HG02938 (cell line): Measurements from ENCODE around the gene DPP3.

Experiments used
- ATAC-seq: cut with Tn5 transposase; IDR thresholded peaks from one replicate; pipeline ENCODE4 v1.9.1; 2021; ENCODE audit warnings: mild to moderate bottlenecking, moderate library complexity; ENCODE audit not compliant: unreplicated experiment

DPP3 gene

DNA sequence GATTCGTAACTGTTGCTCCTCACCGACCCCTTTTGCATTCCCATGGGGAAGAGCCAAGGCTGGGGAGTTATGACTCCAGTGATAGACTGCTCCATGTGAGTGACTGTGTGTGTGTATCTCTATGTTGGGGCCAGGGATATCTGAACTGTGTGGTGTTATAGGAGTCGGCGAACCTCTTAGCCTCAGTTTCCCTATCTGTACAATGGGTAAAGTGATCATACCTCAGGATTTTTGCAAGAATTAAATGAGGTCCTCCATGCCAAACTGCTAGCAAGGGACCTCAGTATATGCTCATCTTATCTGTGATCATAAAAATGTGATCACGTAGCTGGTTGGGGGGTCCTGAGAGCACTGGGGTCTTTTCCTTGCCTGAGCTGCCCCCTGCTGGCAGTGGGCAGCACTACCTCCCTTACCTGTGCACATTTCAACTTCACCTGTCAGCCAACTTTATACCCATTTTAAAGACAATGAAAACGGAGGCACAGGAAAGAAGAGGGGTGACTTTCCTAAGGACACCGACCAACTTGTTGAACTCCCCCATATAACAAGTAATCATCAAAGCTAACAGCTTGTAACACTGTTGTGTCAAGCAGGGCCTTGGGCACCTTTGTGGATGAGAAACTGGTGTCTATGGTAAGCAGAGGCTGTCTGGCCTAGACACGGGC, 1.4 kb upstream of the DPP3 start:
- ATAC-seq: no peak

DNA sequence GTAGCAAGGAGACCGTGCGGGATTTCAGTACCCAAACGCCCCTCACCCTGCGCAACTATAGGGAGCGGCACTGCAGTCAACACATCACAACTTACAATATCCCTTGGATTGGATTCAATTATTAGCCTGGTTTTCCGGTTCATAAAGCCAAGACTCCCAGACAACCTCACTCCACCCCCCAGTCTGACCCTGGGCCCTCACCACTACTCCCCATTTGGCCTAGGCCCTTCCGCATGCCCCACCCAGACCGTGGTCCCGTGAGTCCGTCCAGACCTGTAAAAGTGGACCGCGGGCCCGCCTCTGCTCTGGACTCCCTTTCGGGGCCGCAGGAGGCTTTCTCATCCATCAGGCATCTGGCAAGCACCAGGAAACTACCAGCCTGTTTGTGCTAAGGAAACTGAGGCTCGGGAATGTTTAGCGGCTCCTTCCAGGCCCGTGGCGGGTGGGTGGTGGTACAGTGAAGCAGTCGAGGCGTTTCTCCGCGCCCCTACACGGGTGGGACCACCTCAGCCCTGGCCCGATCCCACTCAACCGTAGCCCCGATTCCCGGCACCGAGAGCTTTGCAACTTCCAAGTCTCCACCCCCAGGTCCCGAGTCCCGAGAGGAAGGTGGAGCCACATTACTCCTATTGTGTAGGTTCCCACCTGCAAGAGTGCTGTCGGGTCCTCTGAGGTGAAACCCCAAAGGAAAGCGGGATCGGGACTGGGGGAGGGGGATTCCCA, 679 bp upstream of the DPP3 start:
- peak; percentile 15 for ATAC-seq

DNA sequence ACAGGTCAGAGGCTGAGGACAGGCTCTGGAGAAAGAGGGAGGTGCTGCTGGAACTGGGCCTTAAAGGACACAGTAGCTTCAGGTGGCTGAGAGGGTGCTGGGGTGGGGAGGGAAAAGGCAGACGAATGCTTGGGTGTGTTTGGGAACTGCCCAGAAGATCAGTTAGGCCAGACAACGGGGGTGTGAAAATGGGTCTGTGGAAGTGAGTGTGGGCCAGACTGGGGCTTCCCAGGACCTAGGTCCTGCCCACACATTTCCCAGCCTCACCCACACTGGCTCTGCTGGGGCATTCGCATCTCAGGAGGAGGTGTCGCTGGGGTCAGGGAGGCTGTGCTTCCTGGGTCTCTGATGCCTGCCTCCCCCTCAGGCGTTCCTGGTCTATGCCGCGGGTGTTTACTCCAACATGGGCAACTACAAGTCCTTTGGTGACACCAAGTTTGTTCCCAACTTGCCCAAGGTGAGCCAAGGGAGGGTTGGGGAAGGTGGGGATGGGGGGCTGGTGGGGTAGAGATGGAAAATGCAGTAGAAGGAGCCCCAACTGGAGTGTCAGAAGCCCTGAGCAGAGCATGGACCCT, 4.7 kb downstream of the DPP3 start:
- no peak for ATAC-seq

GRCh38 chr11:66488957-66489356, 8.7 kb downstream of the DPP3 start:
- no peak for ATAC-seq

DNA sequence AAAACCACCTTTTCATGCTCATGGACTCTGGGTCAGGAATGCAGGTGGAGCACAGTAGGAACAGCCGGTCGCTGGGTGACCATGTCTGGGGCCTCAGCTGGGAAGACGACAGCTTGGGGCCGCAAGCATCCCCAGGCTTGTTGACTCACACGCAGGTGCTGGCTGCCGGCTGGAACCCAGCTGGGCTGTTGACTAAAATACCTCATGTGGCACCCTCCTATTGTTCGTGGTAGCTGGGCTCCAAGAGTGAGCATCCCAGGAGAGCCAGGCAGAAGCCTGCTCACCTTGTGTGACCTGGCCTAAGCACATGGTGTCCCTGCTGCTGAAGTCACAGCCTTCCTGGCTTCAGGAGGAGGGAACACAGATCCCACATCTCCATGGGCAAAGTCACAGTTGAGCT, 9.4 kb downstream of the DPP3 start:
- ATAC-seq: no peak

GRCh38 chr11:66491315-66491935, 11.2 kb downstream of the DPP3 start:
- no peak for ATAC-seq

DNA sequence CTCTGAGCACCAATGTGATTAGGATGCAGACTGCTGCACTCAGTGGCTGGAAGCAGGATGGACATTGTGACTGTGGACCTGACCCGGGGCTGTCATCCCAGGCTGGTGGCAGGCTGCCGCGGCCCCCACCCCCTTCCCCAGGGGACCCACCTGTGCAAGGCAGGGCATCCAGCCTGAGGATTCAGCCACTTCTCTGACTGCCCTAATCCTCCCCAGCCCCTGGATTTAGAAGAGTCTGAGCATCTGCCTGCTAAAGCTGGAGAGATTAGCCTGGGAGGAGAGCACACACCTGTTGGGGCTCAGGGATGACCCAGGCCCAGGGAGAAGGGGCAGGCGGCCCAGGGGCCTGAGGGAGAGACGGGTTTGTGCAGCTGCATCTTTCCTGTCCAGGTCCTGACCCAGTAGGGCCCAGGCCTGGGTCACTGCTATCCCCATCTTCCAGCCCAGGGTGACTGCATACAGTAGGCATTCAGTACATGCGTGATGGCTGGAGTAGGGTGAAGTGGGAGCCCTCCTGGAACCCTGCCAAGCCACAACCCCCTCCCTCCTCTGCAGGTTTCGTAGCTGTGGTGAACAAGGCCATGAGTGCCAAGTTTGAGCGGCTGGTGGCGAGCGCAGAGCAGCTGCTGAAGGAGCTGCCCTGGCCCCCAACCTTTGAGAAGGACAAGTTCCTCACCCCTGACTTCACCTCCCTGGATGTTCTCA, 12.1 kb downstream of the DPP3 start:
- no peak for ATAC-seq

DNA sequence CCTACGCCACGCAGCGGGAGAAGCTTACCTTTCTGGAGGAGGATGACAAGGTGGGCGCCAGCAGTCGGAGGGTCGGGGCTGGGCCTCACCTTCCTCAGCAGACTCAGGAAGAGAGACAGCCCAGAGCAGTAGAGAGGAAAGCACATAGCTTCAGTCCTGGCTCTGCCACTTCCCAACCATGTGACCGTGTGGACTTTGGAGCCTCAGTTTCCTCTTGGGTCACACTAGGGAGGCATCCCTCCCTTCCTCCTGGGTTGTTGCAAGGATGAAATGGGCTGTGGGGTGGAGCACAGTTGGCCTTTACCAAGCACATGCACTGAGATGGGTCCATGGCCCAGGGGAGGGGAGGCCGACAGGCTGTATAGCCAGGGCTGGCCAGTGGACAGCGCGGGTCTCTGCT, 12.9 kb downstream of the DPP3 start:
- ATAC-seq: no peak

GRCh38 chr11:66494458-66494857, 14.2 kb downstream of the DPP3 start:
- no peak for ATAC-seq

DNA sequence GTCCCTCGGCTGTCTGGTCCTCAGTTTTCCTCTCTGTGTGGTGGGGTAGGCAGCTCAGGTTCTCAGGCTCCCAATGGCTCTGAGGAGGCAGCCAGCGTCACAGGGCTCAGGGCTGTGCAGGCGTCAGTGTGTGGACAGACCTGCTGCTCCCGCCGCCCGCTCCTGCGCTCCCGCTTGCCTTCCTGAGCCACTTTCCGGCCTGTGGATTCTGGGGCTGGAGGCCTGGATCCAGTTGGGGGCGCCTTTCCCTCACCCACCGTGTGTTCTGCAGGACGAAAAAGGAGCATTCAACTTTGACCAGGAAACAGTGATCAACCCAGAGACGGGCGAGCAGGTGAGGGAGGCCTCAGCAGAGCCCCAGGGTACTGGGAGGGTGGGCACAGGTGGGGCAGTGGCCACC, 14.7 kb downstream of the DPP3 start:
- no peak for ATAC-seq

GRCh38 chr11:66495401-66495854, 15.2 kb downstream of the DPP3 start:
- no peak for ATAC-seq

GRCh38 chr11:66497206-66497605, 17.0 kb downstream of the DPP3 start:
- ATAC-seq: no peak

DNA sequence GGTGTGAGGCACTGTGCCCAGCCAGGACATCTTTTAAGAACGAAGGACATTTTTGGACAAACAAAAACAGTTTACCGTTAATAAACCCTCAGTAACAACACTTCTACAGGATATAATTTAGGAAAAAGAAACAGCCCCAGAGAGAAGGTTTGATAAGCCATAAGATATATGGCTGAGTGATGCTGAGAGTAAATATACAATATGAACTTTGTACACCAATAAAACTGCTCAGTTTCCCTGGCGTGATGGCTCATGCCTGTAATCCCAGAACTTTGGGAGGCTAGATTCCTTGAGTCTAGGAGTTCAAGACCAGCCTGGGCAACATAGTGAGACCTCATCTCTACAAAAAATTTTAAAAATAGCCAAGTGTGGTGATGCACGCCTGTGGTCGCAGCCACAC, 18.3 kb downstream of the DPP3 start:
- no peak for ATAC-seq

GRCh38 chr11:66505276-66505816, 25.1 kb downstream of the DPP3 start:
- ATAC-seq: no peak

- ATAC-seq: no peak
Measured at GRCh38 chr11:66509131-66509561, 28.9 kb downstream of the DPP3 start.

DNA sequence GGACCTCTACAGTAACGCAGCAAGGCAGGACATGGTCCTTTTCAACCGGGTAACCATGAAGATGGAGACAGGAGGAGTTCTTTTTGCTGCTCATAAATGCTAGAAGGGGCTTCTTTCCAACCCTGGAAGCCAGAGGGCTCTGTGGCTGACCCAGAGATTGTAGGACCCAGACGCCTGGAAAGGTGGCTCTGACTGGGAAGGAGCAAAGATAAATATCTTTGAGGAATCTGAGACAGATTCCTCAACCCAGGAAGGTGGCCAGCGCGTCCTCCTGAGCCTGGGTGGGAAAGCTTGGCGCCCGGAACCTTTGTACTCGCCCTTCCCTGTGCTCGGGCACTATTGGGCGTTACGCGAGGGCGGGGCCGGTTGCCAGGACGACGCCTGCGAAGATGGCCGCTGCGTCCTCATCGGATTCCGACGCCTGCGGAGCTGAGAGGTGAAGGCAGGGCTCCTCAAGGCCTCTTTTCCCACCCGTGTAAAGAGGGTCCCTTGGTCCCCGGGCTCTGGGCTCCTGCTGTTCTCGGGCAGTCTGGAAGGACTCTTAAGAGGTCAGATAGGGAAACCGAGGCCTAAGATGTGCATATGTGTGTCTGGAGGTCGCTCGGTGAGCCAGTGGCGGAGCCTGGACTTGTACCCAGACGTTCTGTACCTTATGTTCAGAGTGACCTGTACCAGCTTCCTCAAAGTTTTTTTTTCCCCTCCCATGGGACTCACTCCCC, 30.2 kb downstream of the DPP3 start, which contains the start of gene BBS1:
Gene BBS1 (plus strand): TSS at position 365 of the 719 bp plus-strand sequence. CDS start 25 bp downstream, at position 390.
- peak; percentile 78 for ATAC-seq

- no peak for ATAC-seq
Measured at GRCh38 chr11:66510990-66511339, 30.7 kb downstream of the DPP3 start.

- no peak for ATAC-seq
Measured at GRCh38 chr11:66523611-66524010, 43.4 kb downstream of the DPP3 start.

- ATAC-seq: no peak
Measured at GRCh38 chr11:66524304-66525040, 44.2 kb downstream of the DPP3 start.
